GM10266 (cell line): ENCODE measurements around the gene MRPL54.

Source experiments
- DNase-seq: peaks from one replicate; pipeline ENCODE4 v3.0.0; 2012; ENCODE audit errors: extremely low spot score
- CTCF ChIP-seq: IDR thresholded peaks from 2 replicates; pipeline ENCODE4 v1.5.1; 2012; ENCODE audit warnings: mild to moderate bottlenecking, low read depth; ENCODE audit not compliant: control insufficient read depth, insufficient read depth; ENCODE audit errors: missing control alignments

Gene MRPL54

GRCh38 chr19:3733549-3734309 is 28.8 kb upstream of the MRPL54 start:
- DNase-seq = no peak
- TF ChIP-seq CTCF = no peak

GRCh38 chr19:3734310-3734600 is 28.2 kb upstream of the MRPL54 start:
- no peak for DNase-seq
- TF ChIP-seq CTCF = no peak

- DNase-seq = no peak
- no peak for TF ChIP-seq CTCF
These were observed 26.3 kb upstream of the MRPL54 start for GRCh38 chr19:3736106-3736724.

GRCh38 chr19:3737487-3738205 is 24.8 kb upstream of the MRPL54 start:
- DNase-seq = no peak
- no peak for TF ChIP-seq CTCF

- TF ChIP-seq CTCF = no peak
- DNase-seq = no peak
These were observed 23.8 kb upstream of the MRPL54 start for GRCh38 chr19:3738477-3739220.

GRCh38 chr19:3740431-3740830 is 22.1 kb upstream of the MRPL54 start:
- no peak for DNase-seq

More at GRCh38 chr19:3740431-3740830, 22.1 kb upstream of the MRPL54 start:
- no peak for TF ChIP-seq CTCF
